Measurements from ENCODE around the gene FBXL19. TPM values are rescaled to one million over a fixed set of nuclear protein-coding genes. Genes with fewer than 3 reads are reported as not detected.

The FBXL19 gene
- total and polyA plus RNA-seq, 2 of the 13 experiments (the other 11 are each of a cell fraction or from before 2014, with no cell fraction given) = 6.0 to 13.7 TPM

- TF ChIP-seq KIAA2018 (CRISPR knock-in tag; IDR thresholded peaks at IDR 0.05; ENCODE audit: borderline replicate concordance) = 0 out of 2 replicates have a peak, but pooled peaks have one; percentile 54
- TF ChIP-seq SOX13 (IDR thresholded peaks at IDR 0.05) = no peak
- no peak for TF ChIP-seq SOX13 (CRISPR knock-in tag; conservative IDR thresholded peaks at IDR 0.05 in 1 of 2, IDR thresholded peaks at IDR 0.05 in 1 of 2)
- TF ChIP-seq ZNF543 (CRISPR knock-in tag; IDR thresholded peaks at IDR 0.05) = 0 out of 2 replicates have a peak, but pooled peaks have one; percentile 10
- no peak for TF ChIP-seq RFX5 (IDR thresholded peaks at IDR 0.05; ENCODE audit: low read depth, low read length)
- TF ChIP-seq ZNF510 (CRISPR knock-in tag; IDR thresholded peaks at IDR 0.05; ENCODE audit: low read depth) = 0 out of 2 replicates have a peak, but pooled peaks have one; percentile 26
- no peak for TF ChIP-seq SRSF9 (IDR thresholded peaks at IDR 0.05; ENCODE audit: borderline replicate concordance, insufficient read depth, low read depth, low read length, poor library complexity, severe bottlenecking)
- TF ChIP-seq ZMYM3 (CRISPR knock-in tag; IDR thresholded peaks at IDR 0.05) = no peak
- no peak for TF ChIP-seq ZBTB4 (CRISPR knock-in tag; IDR thresholded peaks at IDR 0.05; ENCODE audit: borderline replicate concordance)
- TF ChIP-seq CC2D1A (CRISPR knock-in tag; IDR thresholded peaks at IDR 0.05) = no peak
- no peak for TF ChIP-seq ZNF317 (CRISPR knock-in tag; IDR thresholded peaks at IDR 0.05)
- TF ChIP-seq TFAP4 (IDR thresholded peaks at IDR 0.05; ENCODE audit: borderline replicate concordance, low read depth) = no peak
- peak; percentile 80 for TF ChIP-seq NFYC (CRISPR knock-in tag; IDR thresholded peaks at IDR 0.05)
- TF ChIP-seq NR2F2 (IDR thresholded peaks at IDR 0.05; ENCODE audit: borderline replicate concordance, low read depth) = no peak
- TF ChIP-seq ZNF251 (CRISPR knock-in tag; IDR thresholded peaks at IDR 0.05) = no peak
- TF ChIP-seq ZNF75D (CRISPR knock-in tag; IDR thresholded peaks at IDR 0.05; ENCODE audit: borderline replicate concordance) = no peak
These were observed 27.0 kb upstream of the FBXL19 start, which contains the start of gene CTF1 (continued) for GRCh38 chr16:30896261-30896888.

Data from HepG2 (cell line).